A673 (cell line): Measurements from ENCODE around the gene RPL29.

Source experiments
- EZH2 ChIP-seq: fragments of 200-600 bp; sonication (generic); IDR thresholded peaks from 2 replicates; pipeline ENCODE4 v1.6.1; 2017; ENCODE audit warnings: borderline replicate concordance, low read depth, mild to moderate bottlenecking, mixed read lengths, antibody characterized with exemption, low read length; ENCODE audit not compliant: poor library complexity, severe bottlenecking
- TF ChIP-seq, protein P1 (sequence below): fragments of 300-800, 200-600 bp; sonication (generic); conservative IDR thresholded peaks from 2 replicates; pipeline ENCODE4 v1.5.1; 2017; ENCODE audit warnings: low read depth, mild to moderate bottlenecking, antibody characterized with exemption, low read length, moderate library complexity, mixed read lengths

DNA sequence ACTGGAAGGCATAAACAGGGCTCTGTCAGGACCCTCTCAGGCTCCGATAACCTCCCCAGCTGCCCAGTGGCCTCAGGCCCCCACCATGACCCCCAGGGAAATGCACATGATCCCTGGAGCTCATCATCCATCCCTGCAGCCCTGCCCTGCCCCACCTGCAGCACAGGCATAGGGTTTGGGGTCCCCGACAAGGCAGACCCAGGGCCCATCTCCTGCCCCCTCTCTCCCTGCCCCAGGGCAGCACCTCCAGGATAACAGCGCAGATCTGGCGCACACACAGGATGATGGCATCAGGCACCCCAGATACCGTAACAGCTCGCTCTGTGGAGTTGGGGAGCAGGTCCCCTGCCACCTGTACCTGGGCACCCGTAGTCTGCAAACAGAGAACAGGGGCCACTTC is 36.0 kb downstream of the RPL29 start:
- TF ChIP-seq, protein P1, sequence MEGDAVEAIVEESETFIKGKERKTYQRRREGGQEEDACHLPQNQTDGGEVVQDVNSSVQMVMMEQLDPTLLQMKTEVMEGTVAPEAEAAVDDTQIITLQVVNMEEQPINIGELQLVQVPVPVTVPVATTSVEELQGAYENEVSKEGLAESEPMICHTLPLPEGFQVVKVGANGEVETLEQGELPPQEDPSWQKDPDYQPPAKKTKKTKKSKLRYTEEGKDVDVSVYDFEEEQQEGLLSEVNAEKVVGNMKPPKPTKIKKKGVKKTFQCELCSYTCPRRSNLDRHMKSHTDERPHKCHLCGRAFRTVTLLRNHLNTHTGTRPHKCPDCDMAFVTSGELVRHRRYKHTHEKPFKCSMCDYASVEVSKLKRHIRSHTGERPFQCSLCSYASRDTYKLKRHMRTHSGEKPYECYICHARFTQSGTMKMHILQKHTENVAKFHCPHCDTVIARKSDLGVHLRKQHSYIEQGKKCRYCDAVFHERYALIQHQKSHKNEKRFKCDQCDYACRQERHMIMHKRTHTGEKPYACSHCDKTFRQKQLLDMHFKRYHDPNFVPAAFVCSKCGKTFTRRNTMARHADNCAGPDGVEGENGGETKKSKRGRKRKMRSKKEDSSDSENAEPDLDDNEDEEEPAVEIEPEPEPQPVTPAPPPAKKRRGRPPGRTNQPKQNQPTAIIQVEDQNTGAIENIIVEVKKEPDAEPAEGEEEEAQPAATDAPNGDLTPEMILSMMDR, result no peak
- no peak for TF ChIP-seq EZH2
